ENCODE measurements around the gene FARP1.
"Not testable (repeated sequence)": the region's sequence is repeated elsewhere in the genome, so short reads cannot be mapped to it uniquely, and the experiment has no call there.

FARP1 gene

DNA sequence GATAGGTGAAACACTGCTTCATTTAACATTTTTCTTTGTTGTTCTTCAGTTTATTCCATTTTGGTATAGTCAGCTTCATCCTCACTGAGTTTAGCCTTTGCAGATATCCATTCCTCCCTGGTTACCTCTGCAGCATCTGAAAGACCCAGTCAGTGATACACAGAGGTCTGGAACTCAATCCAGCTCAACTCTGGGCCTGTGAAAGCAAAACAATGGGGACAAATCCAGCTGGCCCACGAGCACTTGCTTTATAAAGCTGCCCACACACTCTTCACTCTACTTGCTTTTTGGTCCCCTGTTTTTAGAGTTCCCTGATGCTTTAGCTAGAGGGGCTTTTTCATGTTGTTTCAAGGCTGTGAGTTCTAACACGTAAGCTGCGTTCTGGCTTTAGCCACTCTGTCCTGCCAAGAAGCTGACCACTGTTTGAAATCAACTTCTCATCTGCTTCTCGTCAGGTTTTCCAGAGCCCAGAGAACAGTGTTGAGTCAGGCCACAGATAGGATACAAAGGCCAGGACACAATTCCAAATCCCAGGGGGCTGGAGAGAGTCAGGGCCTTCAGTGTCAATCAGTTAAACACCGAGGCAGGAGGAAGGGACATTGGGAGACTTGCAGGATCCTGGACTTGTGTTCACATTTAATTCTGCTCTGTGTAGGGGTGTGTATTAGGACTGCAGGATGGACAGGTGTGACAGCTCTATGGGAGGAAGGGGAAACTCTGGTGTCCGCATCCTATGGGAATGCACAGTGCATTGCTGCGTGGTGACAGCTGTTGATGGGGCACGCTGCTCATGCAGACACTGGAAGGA lies 117.7 kb downstream of the FARP1 start:
- DNase-seq (ENCODE audit: low spot score) = no peak

GRCh38 chr13:98261165-98261702 lies 118.3 kb downstream of the FARP1 start:
- DNase-seq (ENCODE audit: low spot score) = no peak

DNA sequence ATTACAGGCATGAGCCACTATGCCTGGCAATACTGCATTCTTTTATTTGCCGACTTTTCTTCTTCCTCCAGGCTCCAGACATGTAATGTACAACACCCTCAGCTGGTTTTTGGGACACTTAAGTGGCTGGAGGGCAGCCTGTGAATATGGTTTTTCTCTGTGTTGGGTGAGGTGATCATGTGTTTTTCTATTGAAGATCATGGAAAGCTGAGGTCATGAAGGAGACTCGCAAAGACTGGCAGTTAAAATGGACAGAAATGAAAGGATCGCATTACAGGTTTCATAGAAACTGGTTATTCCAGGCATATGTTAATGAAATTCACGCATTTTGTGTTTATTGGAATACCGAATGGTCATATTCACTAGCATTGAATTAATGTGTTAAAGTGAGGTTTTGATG lies 119.4 kb downstream of the FARP1 start:
- no peak for DNase-seq (ENCODE audit: low spot score)

GRCh38 chr13:98263841-98264240 lies 120.9 kb downstream of the FARP1 start:
- no peak for DNase-seq (ENCODE audit: low spot score)

DNA sequence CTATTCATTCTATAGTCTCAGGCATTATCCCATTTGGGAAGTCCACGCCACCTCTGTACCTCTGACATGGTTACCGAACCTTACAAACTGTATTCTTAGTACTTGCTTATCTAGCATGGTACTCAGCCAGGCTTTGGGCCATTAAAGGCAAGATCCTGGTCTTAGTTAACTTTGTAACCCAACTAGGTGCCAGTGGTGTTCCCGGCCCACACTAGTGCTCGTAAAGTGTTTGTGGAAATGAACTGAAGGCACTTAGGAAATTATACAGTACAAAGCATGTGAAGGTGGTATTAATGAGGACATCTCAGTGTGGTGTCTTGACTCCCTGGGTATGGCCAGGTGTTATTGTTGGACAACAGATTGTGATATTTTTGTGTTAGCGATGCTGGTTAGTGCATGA lies 122.0 kb downstream of the FARP1 start:
- DNase-seq (ENCODE audit: low spot score) = no peak

- DNase-seq (ENCODE audit: low spot score) = no peak
Measured at GRCh38 chr13:98265692-98266551, 123.0 kb downstream of the FARP1 start.

DNA sequence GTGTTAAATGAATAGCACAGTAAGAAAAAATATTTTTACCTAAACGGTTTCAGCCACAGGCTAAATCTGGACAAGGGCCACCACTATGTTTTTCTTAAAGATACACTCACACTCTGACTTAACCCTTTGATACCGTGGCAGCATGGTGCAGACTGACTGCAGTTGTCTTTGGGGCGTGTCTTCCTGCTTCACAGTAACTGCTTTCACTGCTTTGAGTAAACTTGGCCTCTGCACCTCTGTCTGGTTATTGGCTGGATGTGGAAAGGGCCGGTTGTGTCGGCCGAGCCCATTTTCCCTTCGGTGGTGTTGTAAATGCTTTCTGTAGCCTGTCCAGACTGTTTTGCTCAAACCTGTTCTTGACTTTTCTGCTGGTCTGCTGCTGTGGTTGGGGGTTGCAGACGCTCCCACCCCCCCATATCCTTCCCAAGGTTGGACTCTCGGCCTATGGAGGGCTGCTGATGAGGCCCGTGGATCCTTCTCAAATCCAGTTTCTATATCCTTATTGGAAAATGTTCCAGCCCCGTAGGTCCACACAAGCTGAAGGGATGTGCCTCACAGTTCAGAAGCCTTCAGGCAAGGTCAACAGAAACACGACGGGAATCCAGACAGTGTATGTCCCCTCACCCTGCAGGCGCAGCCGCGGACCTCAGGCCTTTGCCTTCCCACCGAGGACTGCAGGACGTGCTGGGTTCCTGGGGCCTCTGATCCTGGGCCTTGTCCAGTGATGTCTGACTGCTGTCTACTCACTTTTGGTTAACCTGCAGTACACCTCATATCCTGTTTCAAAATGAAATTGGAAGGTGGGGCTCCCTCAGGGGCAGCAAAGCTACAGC lies 124.4 kb downstream of the FARP1 start:
- DNase-seq (ENCODE audit: low spot score) = peak; percentile 48

GRCh38 chr13:98269386-98269785 lies 126.5 kb downstream of the FARP1 start:
- no peak for DNase-seq (ENCODE audit: low spot score)

GRCh38 chr13:98270819-98271218 lies 127.9 kb downstream of the FARP1 start:
- DNase-seq (ENCODE audit: low spot score) = no peak

- DNase-seq (ENCODE audit: low spot score) = not testable (repeated sequence)
Measured at GRCh38 chr13:98271646-98272045, 128.8 kb downstream of the FARP1 start.

DNA sequence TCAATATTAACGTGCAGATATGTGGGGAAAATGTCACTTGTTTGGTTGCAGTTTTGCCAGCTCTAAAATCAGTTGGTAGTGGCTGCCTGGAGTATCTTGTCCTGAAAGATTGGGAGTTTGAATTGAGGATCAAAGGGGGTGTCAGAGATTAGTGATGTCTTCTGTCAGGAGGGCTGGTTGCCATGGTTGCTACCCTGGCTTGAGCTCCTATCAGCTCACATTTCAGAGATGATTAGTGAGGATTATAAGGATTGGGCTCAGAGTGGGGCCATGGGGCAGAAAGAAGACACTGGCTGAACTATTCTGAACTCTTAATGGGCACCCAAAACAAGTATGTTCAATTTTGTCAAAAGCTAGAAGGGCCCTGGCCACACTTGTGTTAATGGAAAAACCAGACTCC lies 129.7 kb downstream of the FARP1 start:
- DNase-seq (ENCODE audit: low spot score) = no peak

GRCh38 chr13:98273067-98273823 lies 130.4 kb downstream of the FARP1 start:
- DNase-seq (ENCODE audit: low spot score) = no peak

DNA sequence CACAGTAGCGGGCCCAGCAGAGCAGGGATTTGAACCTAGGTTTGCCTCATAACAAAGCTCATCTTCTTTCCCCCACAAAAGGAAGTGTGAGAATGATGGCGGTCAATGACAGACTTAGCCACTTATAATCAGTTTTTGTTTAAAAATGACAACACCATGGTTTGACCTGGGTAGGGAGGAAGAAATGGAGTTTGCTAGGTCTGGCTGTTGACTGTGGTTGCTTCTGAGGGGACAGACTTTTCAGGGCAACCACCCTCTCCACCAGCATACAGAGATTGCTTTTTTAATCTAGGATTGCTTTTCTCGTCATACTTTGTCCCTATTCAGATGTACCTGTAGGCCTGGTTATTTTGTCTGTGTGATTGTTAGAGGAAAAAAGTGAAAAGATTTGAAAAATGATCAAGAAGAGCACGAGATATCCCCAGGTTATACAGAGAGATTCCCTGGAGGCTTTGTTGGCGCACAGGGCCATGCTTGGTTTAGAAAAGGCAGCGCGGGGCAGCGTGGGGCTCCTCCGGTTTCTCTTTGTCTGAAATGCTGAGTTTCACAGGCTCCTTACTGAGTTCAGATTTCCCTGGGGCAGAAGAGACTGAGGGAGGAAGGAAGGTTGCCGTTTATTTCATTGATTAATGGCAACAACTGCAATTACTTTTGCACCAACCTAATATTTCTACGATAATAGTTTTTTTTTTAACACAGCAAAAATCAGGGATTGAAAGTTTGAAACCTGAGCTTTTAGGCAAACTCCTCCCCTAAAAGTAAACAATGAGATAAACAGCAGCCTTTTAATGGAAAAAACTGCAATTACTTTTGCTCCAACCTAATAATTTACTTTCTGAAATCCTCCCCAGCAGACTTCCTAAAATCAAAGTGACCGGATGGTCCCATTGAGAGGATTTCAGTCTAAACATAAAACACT lies 131.2 kb downstream of the FARP1 start:
- peak; percentile 16 for DNase-seq (ENCODE audit: low spot score)

DNA sequence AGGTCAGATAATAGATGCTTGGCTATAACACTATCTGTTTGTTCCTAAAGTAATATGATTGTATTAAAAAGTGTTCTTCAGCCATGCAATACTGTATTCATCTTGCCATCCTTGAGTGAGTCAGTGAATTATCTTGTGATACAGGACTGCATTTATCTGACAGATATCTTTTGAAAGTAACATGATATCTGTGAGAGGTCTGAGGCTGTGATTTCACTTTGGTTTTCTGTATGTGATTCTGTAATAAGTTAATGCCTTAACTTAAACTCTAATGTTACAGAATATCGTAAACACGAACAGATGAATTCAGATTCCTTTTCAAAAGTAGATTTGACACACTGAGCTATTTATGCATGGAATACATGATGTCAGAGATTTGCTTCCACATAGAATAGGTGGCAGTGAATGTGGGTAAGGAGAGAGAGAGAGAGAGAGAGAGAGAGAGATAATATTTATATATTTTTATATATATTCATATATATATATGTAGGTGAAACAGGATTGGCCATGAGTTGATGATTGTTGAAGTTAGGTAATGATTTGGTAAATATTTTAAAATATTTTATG lies 132.1 kb downstream of the FARP1 start:
- peak; percentile 53 for DNase-seq (ENCODE audit: low spot score)

- no peak for DNase-seq (ENCODE audit: low spot score)
Measured at GRCh38 chr13:98275681-98276171, 132.8 kb downstream of the FARP1 start.

- DNase-seq (ENCODE audit: low spot score) = no peak
Measured at GRCh38 chr13:98276486-98276885, 133.6 kb downstream of the FARP1 start.

GRCh38 chr13:98278068-98278724 lies 135.3 kb downstream of the FARP1 start:
- DNase-seq (ENCODE audit: low spot score) = no peak

DNA sequence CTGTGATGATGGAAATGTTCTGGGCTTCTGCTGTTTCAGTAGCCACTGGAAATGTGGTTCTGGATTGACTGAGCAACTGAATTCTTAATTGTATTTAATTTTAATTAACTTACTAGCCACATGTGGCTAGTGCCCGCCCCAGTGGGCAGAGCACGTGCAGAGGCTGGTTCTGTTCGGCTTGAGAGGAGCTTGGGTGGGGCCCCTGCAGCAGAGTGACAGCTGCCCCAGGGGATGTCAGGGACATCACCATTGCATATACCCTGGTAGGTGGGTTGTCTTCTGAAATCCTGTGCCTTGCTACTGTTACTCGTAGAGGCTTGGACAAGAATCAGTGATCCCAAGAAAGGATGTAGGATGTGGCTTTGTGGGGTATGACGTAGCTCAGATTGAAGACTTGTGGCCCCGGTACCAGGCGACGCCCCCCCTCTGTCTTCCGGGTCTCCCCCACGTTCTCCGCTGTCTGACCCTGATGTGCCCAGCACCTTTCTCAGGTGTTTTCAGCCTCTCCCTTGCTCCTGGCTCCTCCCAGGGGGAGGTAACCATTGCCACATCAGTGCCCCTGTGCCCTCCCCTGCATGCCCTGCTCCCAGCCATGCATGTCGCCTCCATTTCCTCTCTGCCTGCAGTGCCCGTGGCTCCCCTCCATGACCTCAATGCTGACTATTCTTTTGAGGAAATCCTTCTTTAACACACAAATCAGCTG lies 136.7 kb downstream of the FARP1 start:
- DNase-seq (ENCODE audit: low spot score) = no peak

DNA sequence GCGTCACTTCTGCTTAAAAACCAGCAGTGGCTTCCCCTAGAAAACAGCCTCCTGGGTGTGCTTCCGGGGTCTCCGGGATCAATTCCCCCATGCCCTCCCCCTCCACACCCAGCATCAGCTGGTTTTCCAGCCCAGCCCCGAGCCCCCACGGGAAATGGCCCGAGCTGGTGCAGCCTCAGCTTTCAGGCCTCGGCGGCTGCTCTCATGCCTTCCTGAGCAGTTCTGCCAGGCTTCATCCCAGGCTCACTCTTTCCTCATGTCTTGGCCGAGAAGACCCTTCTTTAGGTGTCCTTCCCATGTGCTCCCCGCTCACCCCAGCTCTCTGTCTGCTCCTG lies 137.2 kb downstream of the FARP1 start:
- no peak for DNase-seq (ENCODE audit: low spot score)

Data from COLO829 (cell line).